GM12878 (cell line): ENCODE results near the gene AKAP12. TPM values are rescaled to one million over a fixed set of nuclear protein-coding genes. Genes with fewer than 3 reads are reported as not detected.

Experiments
- ATAC-seq: fragments of 200-7000 bp; cut with Tn5 transposase; 3 replicates; pipeline ENCODE4 v1.9.1; 2020; ENCODE audit warnings: mild to moderate bottlenecking, moderate library complexity
- BruUV-seq: library from RNA; stranded (reverse); fragments of 400-500 nt; replicated peaks from 2 replicates; lab custom pipeline; 2021; lab: Mats Ljungman, UMichigan
- CTCF ChIA-PET: fragments of 300-600 bp; sonication (Branson Sonifier 250); formaldehyde crosslinking; extraction: SDS; loops from one replicate; lab custom pipeline; 2021; ENCODE audit warnings: inconsistent platforms; lab: Yijun Ruan, JAX
- POLR2A ChIA-PET: fragments of 350-600 bp; formaldehyde crosslinking; extraction: SDS; loops from one replicate; lab custom pipeline; 2021; ENCODE audit warnings: inconsistent platforms; lab: Charles Lee
- RAD21 ChIA-PET: fragments of 300-600 bp; sonication (Branson Sonifier 250); formaldehyde crosslinking; loops from one replicate; lab custom pipeline; 2023; ENCODE audit warnings: antibody characterized with exemption; ENCODE audit not compliant: unreplicated experiment; lab: Charles Lee
- SMC1A ChIA-PET: fragments of 300-600 bp; sonication (Branson Sonifier 250); formaldehyde crosslinking; loops from one replicate; lab custom pipeline; 2023; ENCODE audit not compliant: unreplicated experiment, uncharacterized antibody; lab: Charles Lee
- DNase-seq: peaks from one replicate; pipeline ENCODE4 v3.0.0-alpha.2; 2011; ENCODE audit warnings: low read depth, low spot score
- FAIRE-seq: peaks from 3 replicates; lab custom pipeline; 2011; peaks lifted over from hg19 to GRCh38; lab: Jason Lieb, UNC
- H2AFZ ChIP-seq: 2 replicates; pipeline ENCODE4 v1.6.0; 2011; ENCODE audit warnings: low read depth, low read length, control low read depth; ENCODE audit not compliant: control insufficient read depth
- H3K27ac ChIP-seq: 2 replicates; pipeline ENCODE4 v1.5.1; 2011; ENCODE audit warnings: control low read depth; ENCODE audit not compliant: control insufficient read depth, insufficient read depth
- H3K27me3 ChIP-seq, 2 experiments: replicated peaks in 1 of 2; 2 replicates each; pipeline versions ENCODE4 v1.6.0 to v1.6.1; 2011; ENCODE audit warnings: low read length in 1 of 2; ENCODE audit not compliant: control insufficient read depth in 2 of 2, insufficient read depth in 2 of 2
- H3K36me3 ChIP-seq, 2 experiments: 2 replicates each; pipeline ENCODE4 v1.5.1; 2011; ENCODE audit warnings: low read length in 1 of 2; ENCODE audit not compliant: control insufficient read depth in 2 of 2, insufficient read depth in 2 of 2
- H3K4me1 ChIP-seq: 2 replicates; pipeline ENCODE4 v1.6.1; 2011; ENCODE audit warnings: mild to moderate bottlenecking, low read length, moderate library complexity, mixed read lengths; ENCODE audit not compliant: control insufficient read depth, insufficient read depth
- H3K4me2 ChIP-seq: 2 replicates; pipeline ENCODE4 v1.6.0; 2011; ENCODE audit warnings: control low read depth; ENCODE audit not compliant: control insufficient read depth, insufficient read depth
- H3K4me3 ChIP-seq: fragments of 200-600 bp; sonication (generic); 2 replicates; pipeline ENCODE4 v1.5.1; 2016
- H3K79me2 ChIP-seq: 2 replicates; pipeline ENCODE4 v1.6.0; 2011; ENCODE audit warnings: low read length; ENCODE audit not compliant: control insufficient read depth, insufficient read depth
- H3K9ac ChIP-seq: 2 replicates; pipeline ENCODE4 v1.8.0; 2011; ENCODE audit warnings: low read length, control low read depth, mixed read lengths; ENCODE audit not compliant: control insufficient read depth, insufficient read depth
- H3K9me3 ChIP-seq: replicated peaks from 3 replicates; pipeline ENCODE4 v1.5.1; 2011; ENCODE audit warnings: mild to moderate bottlenecking, low read length; ENCODE audit not compliant: control insufficient read depth, insufficient read depth
- H4K20me1 ChIP-seq: 2 replicates; pipeline ENCODE4 v1.6.0; 2011; ENCODE audit not compliant: control insufficient read depth, insufficient read depth
- BHLHE40 ChIP-seq, 2 experiments: fragments of 450-650 bp in 1 of 2; IDR thresholded peaks; 2 replicates each; pipeline ENCODE4 v1.6.1; 2011 to 2017; ENCODE audit warnings: low read depth in 2 of 2, borderline replicate concordance in 1 of 2, improper control_type of control experiment in 1 of 2, low read length in 1 of 2, mild to moderate bottlenecking in 1 of 2
- IKZF1 ChIP-seq: fragments of 450-650 bp; conservative IDR thresholded peaks from 2 replicates; pipeline ENCODE4 v1.6.1; 2017; ENCODE audit warnings: antibody characterized with exemption, mild to moderate bottlenecking
- LARP7 ChIP-seq: fragments of 450-650 bp; IDR thresholded peaks from 2 replicates; pipeline ENCODE4 v1.6.1; 2017; ENCODE audit warnings: mild to moderate bottlenecking
- MXI1 ChIP-seq: fragments of 150-350 bp; IDR thresholded peaks from 2 replicates; pipeline ENCODE4 v1.6.1; 2011; ENCODE audit warnings: low read depth, mild to moderate bottlenecking, inconsistent platforms, low read length, improper control_type of control experiment
- NRF1 ChIP-seq: conservative IDR thresholded peaks from 2 replicates; pipeline ENCODE4 v1.6.1; 2011; ENCODE audit warnings: mild to moderate bottlenecking, low read depth, low read length, improper control_type of control experiment
- PAX5 ChIP-seq: IDR thresholded peaks from 2 replicates; pipeline ENCODE4 v1.6.1; 2011; ENCODE audit warnings: low read depth, low read length, borderline replicate concordance
- SIN3A ChIP-seq: IDR thresholded peaks from 2 replicates; pipeline ENCODE4 v1.6.1; 2012; ENCODE audit warnings: low read depth, low read length, improper control_type of control experiment
- SREBF2 ChIP-seq: IDR thresholded peaks from 2 replicates; pipeline ENCODE4 v1.6.1; 2012; ENCODE audit warnings: mild to moderate bottlenecking, low read length
- TCF3 ChIP-seq: IDR thresholded peaks from 2 replicates; pipeline ENCODE4 v1.6.1; 2012; ENCODE audit warnings: low read depth, mild to moderate bottlenecking, low read length, borderline replicate concordance; ENCODE audit not compliant: insufficient read depth
- YBX1 ChIP-seq: fragments of 450-650 bp; IDR thresholded peaks from 2 replicates; pipeline ENCODE4 v1.6.1; 2016; ENCODE audit warnings: antibody characterized with exemption
- YY1 ChIP-seq: IDR thresholded peaks from 2 replicates; pipeline ENCODE4 v1.6.1; 2011; ENCODE audit warnings: low read depth, mild to moderate bottlenecking, low read length
- WGBS: methylation state at CpG from one replicate; pipeline ENCODE4 v1.1.6; 2016; ENCODE audit warnings: low lambda C conversion rate; ENCODE audit not compliant: insufficient replicate concordance, insufficient coverage; ENCODE audit errors: missing lambda C conversion rate; 5-methylcytosine and 5-hydroxymethylcytosine counted together
- in situ Hi-C: fragments of 300-500 bp; cut with MboI; formaldehyde crosslinking; loops from 9 replicates; pipeline ENCODE4 v1.14.3; 2018; ENCODE audit warnings: mixed read lengths
- intact Hi-C: fragments of 100-400 bp; cut with micrococcal nuclease; formaldehyde crosslinking; loops from one replicate; pipeline ENCODE4 v1.14.2; 2022; ENCODE audit not compliant: unreplicated experiment
- polyA plus RNA-seq, 11 experiments: library from polyadenylated mRNA; depleted of rRNA in 4 of 11; unstranded in 6 of 11; stranded (reverse) in 5 of 11; fragments of >200 nt; fragmentation: Nextera tagmentation in 4 of 11; fragmentation: Illumina TruSeq in 1 of 11; extraction: Ambion mirVana in 4 of 11; extraction: Trizol in 1 of 11; gene quantifications; 1 replicate in 1 of 11; 2 replicates in 10 of 11; pipeline versions ENCODE4 v1.2.1 to v1.2.3, GENCODE V29; 2011 to 2016; ENCODE audit warnings: inconsistent platforms in 2 of 11, missing spikeins in 2 of 11, low read depth in 1 of 11
- total RNA-seq, 4 experiments: library from RNA; depleted of rRNA in 3 of 4; stranded (reverse); fragments of >200 nt in 3 of 4; fragmentation: Illumina TruSeq in 1 of 4; extraction: Trizol in 1 of 4; gene quantifications; 2 replicates each; pipeline versions ENCODE4 v1.2.1 to v1.2.3, GENCODE V29; 2013 to 2021
- TF ChIP-seq, protein P1 (sequence below): fragments of 450-650 bp; IDR thresholded peaks from 2 replicates; pipeline ENCODE4 v1.6.1; 2017; ENCODE audit warnings: mild to moderate bottlenecking, low read depth, inconsistent platforms; ENCODE audit not compliant: poor library complexity, severe bottlenecking

The AKAP12 gene
- total and polyA plus RNA-seq, 10 of the 15 experiments (the other 5 are each of a cell fraction or from before 2014, with no cell fraction given) = under 0.01 to 0.72 (median 0.06) TPM; not detected in 4

DNA sequence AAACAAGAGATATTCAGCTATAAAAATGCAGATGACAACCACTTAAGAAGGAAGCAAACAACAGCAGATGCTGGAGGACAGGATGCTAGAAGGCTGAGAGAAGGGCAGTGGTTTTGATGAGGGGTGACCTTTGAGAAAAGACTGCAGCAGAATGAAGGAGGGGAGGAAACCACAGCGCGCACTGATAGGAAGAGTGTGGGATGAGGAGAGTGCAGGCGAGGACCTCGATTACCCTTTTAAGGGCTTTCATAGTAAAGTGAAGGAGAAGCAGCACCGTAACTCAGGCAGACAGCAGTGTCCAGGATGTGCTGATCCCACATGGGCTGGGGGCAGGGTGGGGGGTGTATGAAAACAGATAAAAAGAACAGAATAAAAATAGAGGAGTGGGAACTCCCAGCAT lies 132.4 kb downstream of the AKAP12 start:
- no peaks in the 10 kb centered on the region; the same call in 2 of the 3 replicates for H3K9me3 ChIP-seq
- peaks cover 7% of the 10 kb centered on the region; the same call in 1 of the 2 replicates for H3K4me1 ChIP-seq
- POLR2A ChIA-PET = no interaction called here
- FAIRE-seq (no peak), DNase-seq (no peak), ATAC-seq (no peak)
- 81% methylated on average over 5 of the region's 5 CpGs for WGBS
- no peak overlapping the region for H3K4me2 ChIP-seq
- H3K9ac ChIP-seq = no peak overlapping the region
- H3K27me3 ChIP-seq = no peaks in the 10 kb centered on the region
- peaks cover 9 to 18% of the 10 kb centered on the region in 2 experiments for H3K36me3 ChIP-seq
- no peak for TF ChIP-seq SIN3A
- TF ChIP-seq YBX1 = no peak
- H4K20me1 ChIP-seq = no peaks in the 10 kb centered on the region
- intact Hi-C loops (no loop called here), in situ Hi-C loops (no loop called here)
- no peak overlapping the region for H3K27ac ChIP-seq
- CTCF ChIA-PET = no interaction called here
- H2AFZ ChIP-seq = no peak overlapping the region
- H3K4me3 ChIP-seq = no peak overlapping the region
- RAD21 ChIA-PET = no interaction called here
- SMC1A ChIA-PET = no interaction called here
- H3K79me2 ChIP-seq = peaks cover 31% of the 10 kb centered on the region
- no TSS peak for BruUV-seq

DNA sequence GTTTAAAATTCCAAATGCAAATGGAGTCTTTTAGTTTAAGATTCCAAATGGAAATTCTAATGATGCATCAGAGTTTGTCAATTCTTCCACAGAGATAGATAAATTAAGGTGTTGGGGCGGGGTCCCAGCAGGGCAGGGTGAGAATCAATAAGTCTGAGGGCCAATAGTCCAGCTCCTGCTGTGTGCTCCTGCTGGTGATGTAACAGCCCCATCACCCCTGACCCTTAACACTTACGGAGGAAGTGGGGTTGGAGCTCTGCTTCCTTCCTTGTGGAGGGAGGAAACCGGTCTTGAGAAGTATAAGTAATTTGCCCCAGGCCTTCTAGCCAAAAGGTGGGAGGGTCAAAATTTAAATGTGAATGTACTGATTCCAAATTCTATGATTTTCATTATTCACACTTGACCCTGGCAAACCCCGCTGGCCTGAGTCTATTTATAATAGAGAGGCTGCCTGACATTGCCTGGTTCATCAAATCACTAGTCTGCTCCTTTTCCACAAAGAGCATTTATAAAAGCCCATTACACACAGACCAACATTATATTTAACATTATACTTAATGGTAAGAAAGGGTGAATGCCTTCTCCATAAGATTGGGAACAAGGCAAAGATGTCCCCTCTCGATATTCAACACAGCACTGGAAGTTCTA lies 134.4 kb downstream of the AKAP12 start:
- Histone ChIP-seq H3K4me2 (no peak overlapping the region), H3K36me3 (peaks cover 9 to 15% of the 10 kb centered on the region in 2 experiments), H4K20me1 (no peaks in the 10 kb centered on the region), H2AFZ (no peak overlapping the region), H3K4me1 (peaks cover 11% of the 10 kb centered on the region), H3K4me3 (no peak overlapping the region), H3K27me3 (no peaks in the 10 kb centered on the region), H3K9ac (no peak overlapping the region), H3K9me3 (no peaks in the 10 kb centered on the region; the same call in 2 of the 3 replicates), H3K27ac (no peak overlapping the region), H3K79me2 (peaks cover 50% of the 10 kb centered on the region)
- DNase-seq (no peak), FAIRE-seq (no peak), ATAC-seq (no peak)
- intact Hi-C loops = no loop called here
- WGBS = 90% methylated on average over 5 of the region's 5 CpGs
- no TSS peak for BruUV-seq
- ChIA-PET RAD21 (no interaction called here), POLR2A (interaction anchor here (0.6 to 0.7 kb wide), 2 partner anchors 10 to 16 kb away, joined by 4 read pairs; no protein-coding TSS in a partner anchor), CTCF (interaction anchor here (1.4 to 2.9 kb wide), 2 partner anchors 11 to 50 kb away, joined by 3 to 10 read pairs; no protein-coding TSS in a partner anchor), SMC1A (interaction anchor here (0.6 kb wide), 1 partner anchor 1995 kb away, joined by 3 read pairs; no protein-coding TSS in a partner anchor)
- in situ Hi-C loops = no loop called here
- TF ChIP-seq MXI1 (no peak), TCF3 (no peak), LARP7 (no peak), SREBF2 (no peak), PAX5 (no peak), IKZF1 (no peak), BHLHE40 (IDR thresholded peaks at IDR 0.05; ENCODE audit: borderline replicate concordance in 1 of 2, low read depth in 2 of 2, low read length in 1 of 2) (no peak), YY1 (no peak), NRF1 (no peak)
- TF ChIP-seq, protein P1, sequence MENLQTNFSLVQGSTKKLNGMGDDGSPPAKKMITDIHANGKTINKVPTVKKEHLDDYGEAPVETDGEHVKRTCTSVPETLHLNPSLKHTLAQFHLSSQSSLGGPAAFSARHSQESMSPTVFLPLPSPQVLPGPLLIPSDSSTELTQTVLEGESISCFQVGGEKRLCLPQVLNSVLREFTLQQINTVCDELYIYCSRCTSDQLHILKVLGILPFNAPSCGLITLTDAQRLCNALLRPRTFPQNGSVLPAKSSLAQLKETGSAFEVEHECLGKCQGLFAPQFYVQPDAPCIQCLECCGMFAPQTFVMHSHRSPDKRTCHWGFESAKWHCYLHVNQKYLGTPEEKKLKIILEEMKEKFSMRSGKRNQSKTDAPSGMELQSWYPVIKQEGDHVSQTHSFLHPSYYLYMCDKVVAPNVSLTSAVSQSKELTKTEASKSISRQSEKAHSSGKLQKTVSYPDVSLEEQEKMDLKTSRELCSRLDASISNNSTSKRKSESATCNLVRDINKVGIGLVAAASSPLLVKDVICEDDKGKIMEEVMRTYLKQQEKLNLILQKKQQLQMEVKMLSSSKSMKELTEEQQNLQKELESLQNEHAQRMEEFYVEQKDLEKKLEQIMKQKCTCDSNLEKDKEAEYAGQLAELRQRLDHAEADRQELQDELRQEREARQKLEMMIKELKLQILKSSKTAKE = no peak
